Measurements from ENCODE around the gene TMEM273.

DNA sequence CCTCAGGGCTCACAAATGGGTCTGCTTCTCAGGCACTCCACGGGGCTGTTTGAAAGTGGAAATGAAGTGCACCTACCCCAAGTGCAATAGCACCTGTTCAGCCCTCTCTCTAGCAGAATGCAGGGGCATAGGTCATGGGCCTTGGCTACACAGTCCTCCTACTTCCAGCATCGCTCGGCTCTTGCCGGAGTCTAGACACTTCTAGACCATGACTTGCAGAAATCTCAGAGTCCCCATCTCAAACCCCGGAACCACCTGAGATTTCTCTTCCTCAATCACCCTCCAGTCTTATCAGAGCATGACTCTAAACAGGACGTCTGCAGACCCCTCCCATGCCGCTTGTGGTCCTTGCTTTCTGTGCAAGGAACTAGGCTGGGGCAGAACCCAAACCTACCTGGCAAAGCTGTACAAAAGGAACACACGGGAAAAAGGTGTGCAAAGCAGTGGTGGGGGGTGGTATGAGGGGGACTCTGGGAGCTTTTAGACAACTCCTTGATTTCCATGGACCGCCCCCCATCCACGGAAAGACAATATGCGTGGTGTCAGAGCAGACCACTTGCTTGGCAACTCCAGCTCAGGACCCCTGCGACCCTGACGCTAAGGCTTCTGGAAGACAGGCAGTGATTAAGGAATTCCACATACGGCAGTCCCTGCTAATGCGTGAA lies 13.8 kb downstream of the TMEM273 start:
- TF ChIP-seq, protein P1, sequence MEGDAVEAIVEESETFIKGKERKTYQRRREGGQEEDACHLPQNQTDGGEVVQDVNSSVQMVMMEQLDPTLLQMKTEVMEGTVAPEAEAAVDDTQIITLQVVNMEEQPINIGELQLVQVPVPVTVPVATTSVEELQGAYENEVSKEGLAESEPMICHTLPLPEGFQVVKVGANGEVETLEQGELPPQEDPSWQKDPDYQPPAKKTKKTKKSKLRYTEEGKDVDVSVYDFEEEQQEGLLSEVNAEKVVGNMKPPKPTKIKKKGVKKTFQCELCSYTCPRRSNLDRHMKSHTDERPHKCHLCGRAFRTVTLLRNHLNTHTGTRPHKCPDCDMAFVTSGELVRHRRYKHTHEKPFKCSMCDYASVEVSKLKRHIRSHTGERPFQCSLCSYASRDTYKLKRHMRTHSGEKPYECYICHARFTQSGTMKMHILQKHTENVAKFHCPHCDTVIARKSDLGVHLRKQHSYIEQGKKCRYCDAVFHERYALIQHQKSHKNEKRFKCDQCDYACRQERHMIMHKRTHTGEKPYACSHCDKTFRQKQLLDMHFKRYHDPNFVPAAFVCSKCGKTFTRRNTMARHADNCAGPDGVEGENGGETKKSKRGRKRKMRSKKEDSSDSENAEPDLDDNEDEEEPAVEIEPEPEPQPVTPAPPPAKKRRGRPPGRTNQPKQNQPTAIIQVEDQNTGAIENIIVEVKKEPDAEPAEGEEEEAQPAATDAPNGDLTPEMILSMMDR (IDR thresholded peaks at IDR 0.05 in 2 of 3, conservative IDR thresholded peaks at IDR 0.05 in 1 of 3; ENCODE audit: borderline replicate concordance in 1 of 3, insufficient read depth in 1 of 3, low read depth in 2 of 3, low read length in 2 of 3) = no peak
- no peak for TF ChIP-seq EZH2phosphoT487 (IDR thresholded peaks at IDR 0.05; ENCODE audit: borderline replicate concordance)
- TF ChIP-seq POLR2AphosphoS5 (IDR thresholded peaks at IDR 0.05; ENCODE audit: low read depth, low read length) = no peak
- no peak for TF ChIP-seq EZH2 (IDR thresholded peaks at IDR 0.05)
- no peak for TF ChIP-seq CEBPB (IDR thresholded peaks at IDR 0.05; ENCODE audit: low read depth)
- TF ChIP-seq, protein P2, sequence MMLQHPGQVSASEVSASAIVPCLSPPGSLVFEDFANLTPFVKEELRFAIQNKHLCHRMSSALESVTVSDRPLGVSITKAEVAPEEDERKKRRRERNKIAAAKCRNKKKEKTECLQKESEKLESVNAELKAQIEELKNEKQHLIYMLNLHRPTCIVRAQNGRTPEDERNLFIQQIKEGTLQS (IDR thresholded peaks at IDR 0.05) = no peak
- no peak for TF ChIP-seq RAD21 (IDR thresholded peaks at IDR 0.05; ENCODE audit: low read depth)
